ENCODE measurements around the gene TMEM39B.

TMEM39B gene

DNA sequence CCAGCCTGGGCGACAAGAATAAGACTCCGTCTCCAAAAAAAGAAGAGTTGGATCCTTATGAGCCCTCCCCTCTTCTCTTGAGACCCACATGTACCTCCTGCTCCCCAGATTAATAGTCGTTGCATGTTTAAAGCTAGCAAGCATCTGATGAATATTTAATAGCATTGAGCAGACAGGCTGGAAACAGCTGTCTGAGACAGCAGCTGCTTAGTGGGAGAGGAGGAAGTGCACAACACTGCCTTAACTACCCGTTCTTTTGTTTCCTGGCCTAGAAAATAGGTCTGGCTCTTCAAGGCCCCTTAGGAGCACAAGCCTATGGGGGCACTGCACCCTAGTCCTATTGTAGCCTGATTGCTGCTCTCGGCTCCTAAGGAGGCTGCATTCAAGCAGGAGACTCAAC is 17.3 kb upstream of the TMEM39B start:
- no peak overlapping the region for H3K27ac ChIP-seq
- TF ChIP-seq, protein P1, sequence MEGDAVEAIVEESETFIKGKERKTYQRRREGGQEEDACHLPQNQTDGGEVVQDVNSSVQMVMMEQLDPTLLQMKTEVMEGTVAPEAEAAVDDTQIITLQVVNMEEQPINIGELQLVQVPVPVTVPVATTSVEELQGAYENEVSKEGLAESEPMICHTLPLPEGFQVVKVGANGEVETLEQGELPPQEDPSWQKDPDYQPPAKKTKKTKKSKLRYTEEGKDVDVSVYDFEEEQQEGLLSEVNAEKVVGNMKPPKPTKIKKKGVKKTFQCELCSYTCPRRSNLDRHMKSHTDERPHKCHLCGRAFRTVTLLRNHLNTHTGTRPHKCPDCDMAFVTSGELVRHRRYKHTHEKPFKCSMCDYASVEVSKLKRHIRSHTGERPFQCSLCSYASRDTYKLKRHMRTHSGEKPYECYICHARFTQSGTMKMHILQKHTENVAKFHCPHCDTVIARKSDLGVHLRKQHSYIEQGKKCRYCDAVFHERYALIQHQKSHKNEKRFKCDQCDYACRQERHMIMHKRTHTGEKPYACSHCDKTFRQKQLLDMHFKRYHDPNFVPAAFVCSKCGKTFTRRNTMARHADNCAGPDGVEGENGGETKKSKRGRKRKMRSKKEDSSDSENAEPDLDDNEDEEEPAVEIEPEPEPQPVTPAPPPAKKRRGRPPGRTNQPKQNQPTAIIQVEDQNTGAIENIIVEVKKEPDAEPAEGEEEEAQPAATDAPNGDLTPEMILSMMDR (conservative IDR thresholded peaks at IDR 0.05) = no peak

DNA sequence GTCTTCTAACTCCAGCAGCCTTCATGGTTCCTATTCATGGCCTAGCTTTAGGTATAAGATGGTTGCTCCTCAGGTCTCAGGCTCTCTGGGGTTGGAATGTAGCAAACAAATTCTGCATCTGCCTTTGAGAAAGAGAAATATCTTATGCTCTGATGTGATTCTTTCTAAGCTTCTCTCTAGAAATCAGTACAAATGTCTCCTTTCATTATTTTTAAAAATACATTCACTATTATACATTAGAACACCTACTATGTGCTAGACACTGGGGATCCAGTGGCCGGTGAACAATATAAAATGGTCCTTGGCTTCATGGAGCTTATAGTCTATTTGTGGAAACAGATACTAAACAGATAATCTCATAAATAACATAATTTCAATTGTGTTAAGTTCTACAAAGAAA is 16.1 kb upstream of the TMEM39B start:
- no peak overlapping the region for H3K27ac ChIP-seq
- TF ChIP-seq, protein P1 (conservative IDR thresholded peaks at IDR 0.05) = no peak

DNA sequence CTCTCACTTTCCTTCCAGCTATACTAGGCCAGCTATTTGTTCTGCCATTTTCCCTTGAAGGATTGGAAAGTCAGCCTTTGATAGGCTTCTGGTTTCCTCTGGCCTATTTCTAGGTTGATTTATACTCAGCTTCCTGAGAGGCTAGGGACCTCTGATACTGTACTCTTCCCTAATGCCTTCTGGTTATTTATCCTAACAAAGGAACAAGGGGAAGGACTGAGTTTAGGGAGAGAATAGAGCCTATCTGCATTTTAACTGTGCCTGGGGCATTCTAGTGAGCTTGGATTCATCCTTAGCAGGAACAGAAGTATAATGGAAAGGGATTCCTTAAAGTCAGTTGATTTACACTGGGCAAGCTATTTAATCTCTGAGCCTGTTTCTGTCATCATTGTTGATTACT is 11.8 kb upstream of the TMEM39B start:
- TF ChIP-seq, protein P1 (conservative IDR thresholded peaks at IDR 0.05) = no peak
- H3K27ac ChIP-seq = peak overlapping the region; percentile 31; the same call in 1 of the 2 replicates

DNA sequence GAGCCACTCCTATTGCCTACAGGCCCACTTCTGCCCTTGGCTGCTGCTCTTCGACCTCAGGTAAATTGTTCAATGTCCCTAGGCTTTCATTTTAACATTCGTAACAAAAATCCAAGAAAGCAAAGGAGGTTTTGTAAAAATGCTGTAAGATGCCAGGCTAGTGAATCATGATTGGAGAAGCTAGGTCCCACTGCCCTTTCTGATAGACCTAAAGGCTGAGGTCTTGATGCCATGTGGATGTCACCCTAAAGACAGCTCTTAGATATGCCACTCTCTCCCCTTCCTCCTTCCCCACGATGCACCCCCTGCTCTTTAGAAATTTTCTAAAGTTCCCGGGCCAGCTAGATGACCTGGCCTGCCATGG is 9.9 kb upstream of the TMEM39B start:
- peak overlapping the region; percentile 31 for H3K27ac ChIP-seq
- TF ChIP-seq, protein P1 (conservative IDR thresholded peaks at IDR 0.05) = no peak

DNA sequence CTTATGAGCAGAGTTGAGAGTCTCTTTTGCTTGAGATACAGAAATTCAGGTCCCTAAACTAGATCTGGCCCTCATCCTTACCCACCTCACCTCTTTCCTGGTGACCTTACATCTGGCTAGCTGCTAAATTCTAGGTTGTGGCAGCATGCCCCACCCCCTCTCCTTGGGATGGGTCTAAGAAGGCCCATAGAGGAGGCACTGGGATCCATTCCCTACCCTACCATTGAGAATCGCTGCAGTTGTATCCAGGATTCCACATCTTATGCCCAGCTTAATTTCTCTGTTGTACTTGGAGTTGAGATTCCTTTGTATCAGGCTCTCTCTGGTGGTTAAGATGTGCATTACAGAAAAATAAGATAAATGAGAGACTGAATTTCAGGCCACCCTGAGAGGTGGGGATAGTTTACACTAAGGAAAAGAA is 9.5 kb upstream of the TMEM39B start:
- H3K27ac ChIP-seq = peak overlapping the region; percentile 31
- TF ChIP-seq, protein P1 (conservative IDR thresholded peaks at IDR 0.05) = peak; percentile 64

DNA sequence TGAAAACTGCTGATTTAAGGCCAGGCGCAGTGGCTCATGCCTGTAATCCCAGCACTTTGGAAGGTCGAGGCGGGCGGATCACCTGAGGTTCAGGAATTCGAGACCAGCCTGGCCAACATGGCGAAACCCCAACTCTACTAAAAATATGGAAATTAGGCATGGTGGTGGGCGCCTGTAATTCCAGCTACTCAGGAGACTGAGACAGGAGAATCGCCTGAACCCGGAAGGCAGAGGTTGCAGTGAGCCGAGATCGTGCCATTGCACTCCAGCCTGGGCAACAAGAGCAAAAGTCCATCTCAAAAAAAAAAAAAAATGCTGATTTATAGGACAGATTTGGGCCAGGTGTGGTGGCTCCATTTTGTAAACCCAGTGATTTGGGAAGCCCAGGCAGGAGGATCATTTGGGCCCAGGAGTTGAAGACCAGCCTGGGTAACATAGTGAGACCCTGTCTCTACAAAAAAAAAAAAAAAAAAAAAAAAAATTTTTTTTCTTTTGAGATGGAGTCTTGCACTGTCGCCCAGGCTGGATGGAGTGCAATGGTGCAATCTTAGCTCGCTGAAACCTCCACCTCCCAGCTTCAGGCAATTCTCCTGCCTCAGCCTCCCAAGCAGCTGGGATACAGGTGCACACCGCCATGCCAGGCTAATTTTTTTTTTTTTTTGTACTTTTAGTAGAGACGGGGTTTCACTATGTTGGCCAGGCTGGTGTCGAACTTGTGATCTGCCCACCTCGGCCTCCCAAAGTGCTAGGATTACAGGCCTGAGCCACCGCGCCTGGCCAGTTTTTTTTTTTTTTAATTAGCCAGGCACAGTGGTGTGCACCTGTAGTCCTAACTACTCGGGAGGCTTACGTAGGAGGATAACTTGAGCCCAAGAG is 6.9 kb upstream of the TMEM39B start:
- H3K27ac ChIP-seq = peak overlapping the region; percentile 23; the same call in 1 of the 2 replicates

DNA sequence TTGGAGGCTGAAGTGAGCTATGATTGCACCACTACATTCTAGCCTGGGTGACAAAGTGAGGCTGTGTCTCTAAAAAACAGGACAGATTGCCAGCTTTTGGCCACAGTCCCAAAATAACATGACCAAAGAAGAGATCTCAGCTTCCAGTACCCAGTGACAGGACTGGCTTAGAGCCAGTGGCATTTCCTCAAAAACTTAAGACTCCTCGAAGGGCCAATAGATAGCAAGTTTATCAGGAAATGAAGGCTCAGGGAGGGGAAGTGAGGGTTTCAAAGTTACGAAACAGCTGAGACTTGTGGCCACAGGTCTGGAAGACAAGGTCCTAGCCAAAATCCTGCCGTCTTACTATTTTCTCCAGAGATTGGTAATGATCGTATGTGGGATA is 6.3 kb upstream of the TMEM39B start:
- TF ChIP-seq, protein P1 (conservative IDR thresholded peaks at IDR 0.05) = no peak
- H3K27ac ChIP-seq = peak overlapping the region; percentile 23; the same call in 1 of the 2 replicates

DNA sequence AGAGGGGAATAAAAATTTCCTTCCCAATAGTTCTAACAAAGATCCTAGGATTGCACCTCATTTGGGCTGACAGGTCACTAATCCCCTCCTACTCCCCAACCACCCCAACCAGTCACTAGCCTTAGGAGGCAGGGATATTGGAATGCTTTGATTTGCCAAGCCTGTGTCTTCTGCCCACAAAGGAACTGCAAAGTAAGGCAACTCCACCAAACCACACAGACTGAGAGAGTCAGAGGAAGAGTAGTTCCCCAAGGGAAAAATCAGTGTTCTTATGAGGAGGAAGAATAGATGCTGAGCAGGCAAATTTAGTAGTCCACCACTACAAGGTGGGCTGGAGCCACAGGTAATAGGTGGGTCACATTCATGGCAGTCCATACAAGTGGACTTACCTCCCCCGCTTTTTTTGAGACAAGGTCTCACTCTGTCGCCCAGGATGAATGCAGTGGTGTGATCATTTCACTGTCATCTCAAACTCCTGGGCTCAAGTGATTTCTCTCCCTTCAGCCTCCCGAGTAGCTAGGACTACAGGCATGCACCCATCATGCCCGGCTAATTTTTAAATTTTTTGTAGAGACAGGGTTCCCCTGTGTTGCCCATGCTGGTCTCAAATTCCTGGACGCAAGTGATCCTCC is 3.7 kb upstream of the TMEM39B start:
- TF ChIP-seq, protein P1 (conservative IDR thresholded peaks at IDR 0.05) = no peak

More for the DNA sequence above, 3.7 kb upstream of the TMEM39B start:
- H3K27ac ChIP-seq = no peak overlapping the region
